Prostate gland (tissue), 2 donors: ENCODE results near the gene PITX1. TPM values are rescaled to one million over a fixed set of nuclear protein-coding genes. Genes with fewer than 3 reads are reported as not detected.

Source experiments
- DNase-seq: peaks from one replicate; pipeline ENCODE4 v3.0.0-alpha.2; 2019; ENCODE audit warnings: low spot score
- H3K27ac ChIP-seq, 2 donors: fragments of 200-600 bp; sonication (generic); 2 replicates each; pipeline ENCODE4 v1.5.1; 2017 to 2019
- H3K27me3 ChIP-seq: fragments of 200-600 bp; sonication (generic); replicated peaks from 2 replicates; pipeline ENCODE4 v1.5.1; 2019; ENCODE audit not compliant: insufficient read depth
- H3K36me3 ChIP-seq, 2 donors: fragments of 200-600 bp; sonication (generic); 1 replicate in 1 of 2; 2 replicates in 1 of 2; pipeline versions ENCODE4 v1.5.1 to v1.8.1; 2017 to 2019
- H3K4me1 ChIP-seq: fragments of 200-600 bp; sonication (generic); replicated peaks from 2 replicates; pipeline ENCODE4 v1.5.1; 2019
- H3K4me3 ChIP-seq, 2 donors: fragments of 200-600 bp; sonication (generic); 2 replicates each; pipeline ENCODE4 v1.5.1; 2017 to 2019
- H3K9me3 ChIP-seq: fragments of 200-600 bp; sonication (generic); 2 replicates; pipeline ENCODE4 v1.5.1; 2017
- CTCF ChIP-seq, 4 experiments: fragments of 200-600 bp in 2 of 4; fragments of 450-650 bp in 2 of 4; sonication (generic) in 2 of 4; IDR thresholded peaks; 1 replicate in 3 of 4; 2 replicates in 1 of 4; pipeline ENCODE4 v1.5.1; 2016 to 2019; ENCODE audit warnings: antibody characterized with exemption in 4 of 4, mild to moderate bottlenecking in 2 of 4, moderate library complexity in 2 of 4
- POLR2A ChIP-seq: fragments of 450-650 bp; IDR thresholded peaks from one replicate; pipeline ENCODE4 v1.6.1; 2016; ENCODE audit warnings: antibody characterized with exemption, mild to moderate bottlenecking
- POLR2AphosphoS5 ChIP-seq: sonication (generic); formaldehyde crosslinking; IDR thresholded peaks from one replicate; pipeline ENCODE4 v1.6.1; 2017; ENCODE audit warnings: antibody characterized with exemption
- WGBS: methylation state at CpG from one replicate; pipeline ENCODE4 v1.1.5; 2018; 5-methylcytosine and 5-hydroxymethylcytosine counted together
- intact Hi-C: fragments of 100-400 bp; cut with DNase I; formaldehyde crosslinking; loops from one replicate; pipeline ENCODE4 v1.14.2; 2022
- total RNA-seq, 2 donors: library from RNA; depleted of rRNA; stranded (reverse); fragments of >200 nt; gene quantifications; one replicate each; pipeline ENCODE4 v1.1.0, GENCODE V29; 2016

Gene PITX1
- total RNA-seq, 2 donors from 2014 or later: 6.8 to 50.6 TPM

- 84% methylated on average over 11 of the region's 11 CpGs for WGBS
- intact Hi-C loops: loop anchor here (5.0 to 10.0 kb wide), 3 partner anchors 165 to 322 kb away; partner anchors contain the start of gene C5orf24
Observed at GRCh38 chr5:135009736-135010501, 24.1 kb downstream of the PITX1 start.

GRCh38 chr5:135008981-135009735 is 24.9 kb downstream of the PITX1 start:
- Histone ChIP-seq H3K4me3 (no peak overlapping the region), H3K4me1 (no peaks in the 10 kb centered on the region), H3K27ac (no peak overlapping the region), H3K36me3 (no peaks in the 10 kb centered on the region), H3K27me3 (no peaks in the 10 kb centered on the region), H3K9me3 (no peaks in the 10 kb centered on the region)
- 81% methylated on average over 13 of the region's 13 CpGs for WGBS
- intact Hi-C loops: no loop called here
- no peak for TF ChIP-seq CTCF (IDR thresholded peaks at IDR 0.05)
- TF ChIP-seq POLR2A: no peak
- no peak for TF ChIP-seq POLR2AphosphoS5
- DNase-seq: no peak

More at GRCh38 chr5:135009736-135010501, 24.1 kb downstream of the PITX1 start:
- TF ChIP-seq CTCF (IDR thresholded peaks at IDR 0.05) (no peak), POLR2A (no peak)
- H3K27me3 ChIP-seq: no peaks in the 10 kb centered on the region
- no peak overlapping the region for H3K27ac ChIP-seq
- DNase-seq: no peak
- no peaks in the 10 kb centered on the region for H3K9me3 ChIP-seq
- H3K36me3 ChIP-seq: no peaks in the 10 kb centered on the region
- H3K4me3 ChIP-seq: no peak overlapping the region
- H3K4me1 ChIP-seq: peaks cover 6% of the 10 kb centered on the region

- no peaks in the 10 kb centered on the region for H3K9me3 ChIP-seq
- no peak for DNase-seq
- H3K27ac ChIP-seq: no peak overlapping the region
- WGBS: 92% methylated on average over 8 of the region's 8 CpGs
- intact Hi-C loops: no loop called here
- no peaks in the 10 kb centered on the region for H3K4me1 ChIP-seq
- no peak for TF ChIP-seq POLR2AphosphoS5
- TF ChIP-seq CTCF (IDR thresholded peaks at IDR 0.05): no peak
- no peak for TF ChIP-seq POLR2A
- H3K4me3 ChIP-seq: no peak overlapping the region
- H3K27me3 ChIP-seq: no peaks in the 10 kb centered on the region
- no peaks in the 10 kb centered on the region for H3K36me3 ChIP-seq
Observed at GRCh38 chr5:135008556-135008955, 25.5 kb downstream of the PITX1 start.

- no peaks in the 10 kb centered on the region for H3K9me3 ChIP-seq
- H3K36me3 ChIP-seq: no peaks in the 10 kb centered on the region
- no peak overlapping the region for H3K27ac ChIP-seq
- H3K27me3 ChIP-seq: no peaks in the 10 kb centered on the region
- intact Hi-C loops: no loop called here
- no peak for TF ChIP-seq POLR2A
- no peak for TF ChIP-seq POLR2AphosphoS5
- TF ChIP-seq CTCF (IDR thresholded peaks at IDR 0.05): no peak
- no peak overlapping the region for H3K4me3 ChIP-seq
- no peaks in the 10 kb centered on the region for H3K4me1 ChIP-seq
- DNase-seq: no peak
- WGBS: 77% methylated on average over 11 of the region's 11 CpGs
Observed at GRCh38 chr5:135007749-135008363, 26.2 kb downstream of the PITX1 start.
